Liver (tissue), 9 donors: Measurements from ENCODE around the gene PLA2G5. TPM values are rescaled to one million over a fixed set of nuclear protein-coding genes. Genes with fewer than 3 reads are reported as not detected.

ENCODE experiments used
- DNase-seq: peaks from one replicate; pipeline ENCODE4 v3.0.0-alpha.2; 2017; ENCODE audit warnings: low spot score
- H3K27ac ChIP-seq, 2 donors: one replicate each; pipeline ENCODE4 v1.7.0; 2013; ENCODE audit warnings: inconsistent platforms in 2 of 2, low read length in 2 of 2, control low read depth in 1 of 2, low read depth in 1 of 2, mild to moderate bottlenecking in 1 of 2
- H3K27me3 ChIP-seq, 4 donors: one replicate each; pipeline versions ENCODE4 v1.6.1 to v1.7.0; 2013; ENCODE audit warnings: low read length in 3 of 4, inconsistent platforms in 1 of 4, mild to moderate bottlenecking in 1 of 4, moderate library complexity in 1 of 4; ENCODE audit not compliant: control insufficient read depth in 4 of 4, insufficient read depth in 4 of 4
- H3K36me3 ChIP-seq, 4 donors: one replicate each; pipeline versions ENCODE4 v1.6.1 to v1.7.0; 2013; ENCODE audit warnings: low read length in 3 of 4, mild to moderate bottlenecking in 3 of 4, low read depth in 1 of 4, moderate library complexity in 1 of 4; ENCODE audit not compliant: control insufficient read depth in 4 of 4, insufficient read depth in 3 of 4
- H3K4me1 ChIP-seq, 4 donors: one replicate each; pipeline versions ENCODE4 v1.6.1 to v1.7.0; 2013; ENCODE audit warnings: low read length in 3 of 4, mild to moderate bottlenecking in 3 of 4, moderate library complexity in 1 of 4; ENCODE audit not compliant: control insufficient read depth in 4 of 4, insufficient read depth in 4 of 4
- H3K4me3 ChIP-seq, 3 donors: one replicate each; pipeline versions ENCODE4 v1.6.1 to v1.7.0; 2013; ENCODE audit warnings: low read length in 3 of 3, control low read depth in 1 of 3, low read depth in 1 of 3, mild to moderate bottlenecking in 1 of 3
- H3K9ac ChIP-seq, 2 donors: one replicate each; pipeline ENCODE4 v1.7.0; 2013; ENCODE audit warnings: low read length in 2 of 2, mild to moderate bottlenecking in 2 of 2, moderate library complexity in 2 of 2, control low read depth in 1 of 2, low read depth in 1 of 2
- H3K9me3 ChIP-seq, 4 donors: one replicate each; pipeline versions ENCODE4 v1.6.1 to v1.7.0; 2013; ENCODE audit warnings: low read length in 3 of 4; ENCODE audit not compliant: control insufficient read depth in 4 of 4
- ATF3 ChIP-seq: IDR thresholded peaks from 2 replicates; pipeline ENCODE4 v1.6.1; 2016; ENCODE audit warnings: antibody characterized with exemption
- CTCF ChIP-seq: fragments of 150-350 bp; IDR thresholded peaks from 2 replicates; pipeline ENCODE4 v1.5.1; 2017; ENCODE audit warnings: improper control_type of control experiment, low read depth, low read length; ENCODE audit not compliant: missing input control
- EGR1 ChIP-seq, 2 donors: IDR thresholded peaks; 2 replicates each; pipeline ENCODE4 v1.6.1; 2016 to 2018; ENCODE audit warnings: antibody characterized with exemption in 2 of 2, low read depth in 2 of 2
- FOXA1 ChIP-seq: IDR thresholded peaks from 2 replicates; pipeline ENCODE4 v1.6.1; 2016; ENCODE audit warnings: antibody characterized with exemption
- FOXA2 ChIP-seq: IDR thresholded peaks from 2 replicates; pipeline ENCODE4 v1.6.1; 2016; ENCODE audit warnings: antibody characterized with exemption
- GABPA ChIP-seq, 2 donors: IDR thresholded peaks in 1 of 2; conservative IDR thresholded peaks in 1 of 2; 2 replicates each; pipeline ENCODE4 v1.6.1; 2016; ENCODE audit warnings: antibody characterized with exemption in 2 of 2, mild to moderate bottlenecking in 1 of 2, moderate library complexity in 1 of 2
- HNF4A ChIP-seq, 2 donors: conservative IDR thresholded peaks; 2 replicates each; pipeline ENCODE4 v1.6.1; 2016; ENCODE audit warnings: antibody characterized with exemption in 2 of 2, mild to moderate bottlenecking in 2 of 2
- HNF4G ChIP-seq: IDR thresholded peaks from 2 replicates; pipeline ENCODE4 v1.6.1; 2016; ENCODE audit warnings: antibody characterized with exemption
- JUND ChIP-seq, 2 donors: IDR thresholded peaks; 2 replicates each; pipeline ENCODE4 v1.6.1; 2016; ENCODE audit warnings: antibody characterized with exemption in 2 of 2
- MAX ChIP-seq: IDR thresholded peaks from 2 replicates; pipeline ENCODE4 v1.6.1; 2016; ENCODE audit warnings: antibody characterized with exemption
- NR2F2 ChIP-seq: IDR thresholded peaks from 2 replicates; pipeline ENCODE4 v1.6.1; 2016; ENCODE audit warnings: antibody characterized with exemption
- RAD21 ChIP-seq, 2 donors: IDR thresholded peaks; 2 replicates each; pipeline ENCODE4 v1.6.1; 2016; ENCODE audit warnings: antibody characterized with exemption in 2 of 2, mild to moderate bottlenecking in 2 of 2
- REST ChIP-seq: IDR thresholded peaks from 2 replicates; pipeline ENCODE4 v1.6.1; 2016; ENCODE audit warnings: antibody characterized with exemption, mild to moderate bottlenecking
- RXRA ChIP-seq, 2 donors: IDR thresholded peaks; 2 replicates each; pipeline ENCODE4 v1.6.1; 2017 to 2018; ENCODE audit warnings: antibody characterized with exemption in 2 of 2, mild to moderate bottlenecking in 1 of 2
- SP1 ChIP-seq: IDR thresholded peaks from 2 replicates; pipeline ENCODE4 v1.6.1; 2018; ENCODE audit warnings: antibody characterized with exemption, mild to moderate bottlenecking
- TAF1 ChIP-seq: conservative IDR thresholded peaks from 2 replicates; pipeline ENCODE4 v1.6.1; 2016; ENCODE audit warnings: antibody characterized with exemption, mild to moderate bottlenecking
- YY1 ChIP-seq: IDR thresholded peaks from 2 replicates; pipeline ENCODE4 v1.6.1; 2016; ENCODE audit warnings: antibody characterized with exemption, mild to moderate bottlenecking
- WGBS: extraction: QIAGEN DNeasy Blood & Tissue Kit; methylation state at CpG from one replicate; pipeline ENCODE4 v1.1.7; 2013; 5-methylcytosine and 5-hydroxymethylcytosine counted together
- polyA plus RNA-seq, 2 donors: library from polyadenylated mRNA; stranded (reverse) in 1 of 2; unstranded in 1 of 2; fragments of 200-250 nt in 1 of 2; fragments of >200 nt in 1 of 2; fragmentation: Nextera tagmentation in 1 of 2; extraction: Ambion mirVana in 1 of 2; gene quantifications; one replicate each; pipeline versions ENCODE4 v1.2.1 to v1.2.3, GENCODE V29; 2013 to 2015
- total RNA-seq, 2 donors: library from RNA; depleted of rRNA; stranded (reverse); fragments of >200 nt; gene quantifications; one replicate each; pipeline ENCODE4 v1.2.3, GENCODE V29; 2014
- donor health status: healthy.
- donor health status: healthy.
- donor health status: healthy.
- donor health status: healthy.
- donor health status: healthy.

The PLA2G5 gene
- total and polyA plus RNA-seq, 4 donors = 2.0 to 2.9 (median 2.3) TPM; not detected in 1

GRCh38 chr1:20090641-20091040, 20.6 kb downstream of the PLA2G5 start:
- no peaks in the 10 kb centered on the region for H3K27me3 ChIP-seq
- H3K36me3 ChIP-seq = no peaks in the 10 kb centered on the region
- H3K9ac ChIP-seq = no peak overlapping the region
- H3K27ac ChIP-seq = no peak overlapping the region
- H3K4me3 ChIP-seq = no peak overlapping the region
- no peak for DNase-seq
- 85% methylated on average over 6 of the region's 6 CpGs for WGBS
- no peaks in the 10 kb centered on the region for H3K4me1 ChIP-seq
- TF ChIP-seq JUND (IDR thresholded peaks at IDR 0.05) = no peak
- TF ChIP-seq GABPA (IDR thresholded peaks at IDR 0.05 in 1 of 2, conservative IDR thresholded peaks at IDR 0.05 in 1 of 2) = no peak
- no peak for TF ChIP-seq CTCF
- no peak for TF ChIP-seq HNF4A (conservative IDR thresholded peaks at IDR 0.05)
- no peaks in the 10 kb centered on the region for H3K9me3 ChIP-seq

- no peaks in the 10 kb centered on the region for H3K9me3 ChIP-seq
- H3K27me3 ChIP-seq = no peaks in the 10 kb centered on the region
- TF ChIP-seq ATF3 = no peak
- WGBS = 95% methylated on average over 5 of the region's 5 CpGs
- H3K36me3 ChIP-seq = no peaks in the 10 kb centered on the region
- DNase-seq = no peak
- H3K4me1 ChIP-seq = peaks cover 0 to 6% (median 0%) of the 10 kb centered on the region in 4 donors
- H3K4me3 ChIP-seq = no peak overlapping the region
- no peak overlapping the region for H3K27ac ChIP-seq
- H3K9ac ChIP-seq = no peak overlapping the region
Measured at GRCh38 chr1:20093303-20093702, 23.3 kb downstream of the PLA2G5 start.

- no peak for TF ChIP-seq RAD21 (IDR thresholded peaks at IDR 0.05)
- TF ChIP-seq REST = no peak
- TF ChIP-seq CTCF = no peak
- no peak for TF ChIP-seq NR2F2
- no peak for TF ChIP-seq TAF1
- TF ChIP-seq MAX = no peak
- TF ChIP-seq YY1 = no peak
- TF ChIP-seq RXRA (IDR thresholded peaks at IDR 0.05) = no peak
- TF ChIP-seq EGR1 (IDR thresholded peaks at IDR 0.05; ENCODE audit: low read depth in 2 of 2) = no peak
- no peak for TF ChIP-seq SP1
- no peak for TF ChIP-seq HNF4A (conservative IDR thresholded peaks at IDR 0.05)
- no peak for TF ChIP-seq FOXA2
- TF ChIP-seq FOXA1 = no peak
- TF ChIP-seq HNF4G = no peak
- TF ChIP-seq ATF3 = no peak
- Histone ChIP-seq H3K27ac (no peak overlapping the region), H3K9me3 (no peaks in the 10 kb centered on the region), H3K4me1 (peaks cover 0 to 6% (median 0%) of the 10 kb centered on the region in 4 donors), H3K4me3 (no peak overlapping the region), H3K9ac (no peak overlapping the region), H3K27me3 (no peaks in the 10 kb centered on the region), H3K36me3 (no peaks in the 10 kb centered on the region)
- no peak for DNase-seq
- WGBS = 81% methylated on average over 5 of the region's 5 CpGs
Measured at GRCh38 chr1:20093940-20094391, 24.0 kb downstream of the PLA2G5 start.
